Measurements from ENCODE around the gene HAPLN1.

HAPLN1 gene

DNA sequence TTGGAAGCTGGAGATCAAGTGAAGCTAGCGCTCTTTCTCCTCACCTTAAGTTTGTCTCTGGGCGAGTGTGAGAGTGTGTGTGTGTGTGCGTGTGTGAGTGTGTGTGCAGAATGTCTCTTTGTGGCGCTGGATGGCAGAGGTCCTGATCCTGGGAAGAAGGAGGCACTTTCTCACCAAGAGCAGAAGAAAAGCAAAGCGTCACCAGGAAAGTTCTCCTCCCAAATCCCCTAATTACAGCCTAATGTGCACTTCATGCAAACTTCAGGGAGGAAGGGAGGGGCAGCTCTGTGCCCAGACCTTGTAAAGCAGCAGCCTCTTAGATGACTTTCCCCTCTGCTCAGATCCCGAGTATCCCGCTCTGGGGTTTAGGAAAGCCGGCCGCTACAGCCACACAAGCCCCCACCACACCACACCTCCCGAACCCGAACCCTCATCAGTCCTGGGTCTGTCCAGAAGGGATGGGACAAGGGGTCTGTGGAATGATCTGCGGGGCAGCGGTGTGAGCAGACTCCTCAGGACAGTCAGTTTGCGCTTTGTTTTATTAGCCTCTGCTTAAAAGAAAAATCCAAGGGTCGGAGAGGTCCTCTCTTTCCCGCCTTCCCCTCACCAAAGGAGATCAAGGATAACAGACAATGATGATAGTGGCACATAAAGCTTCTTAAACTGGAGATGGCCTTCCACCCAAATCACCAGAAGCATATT lies at the start of gene HAPLN1:
Gene HAPLN1, minus strand, starts transcription at position 20 of the 702 bp plus-strand sequence. CDS start 47,332 bp downstream, outside the sequence.
- TF ChIP-seq TAF1 (IDR thresholded peaks at IDR 0.05; ENCODE audit: low read depth) = no peak
- no peak for TF ChIP-seq CEBPB (IDR thresholded peaks at IDR 0.05)
- TF ChIP-seq, protein P1, sequence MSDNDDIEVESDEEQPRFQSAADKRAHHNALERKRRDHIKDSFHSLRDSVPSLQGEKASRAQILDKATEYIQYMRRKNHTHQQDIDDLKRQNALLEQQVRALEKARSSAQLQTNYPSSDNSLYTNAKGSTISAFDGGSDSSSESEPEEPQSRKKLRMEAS (IDR thresholded peaks at IDR 0.05) = no peak
- TF ChIP-seq, protein P2, sequence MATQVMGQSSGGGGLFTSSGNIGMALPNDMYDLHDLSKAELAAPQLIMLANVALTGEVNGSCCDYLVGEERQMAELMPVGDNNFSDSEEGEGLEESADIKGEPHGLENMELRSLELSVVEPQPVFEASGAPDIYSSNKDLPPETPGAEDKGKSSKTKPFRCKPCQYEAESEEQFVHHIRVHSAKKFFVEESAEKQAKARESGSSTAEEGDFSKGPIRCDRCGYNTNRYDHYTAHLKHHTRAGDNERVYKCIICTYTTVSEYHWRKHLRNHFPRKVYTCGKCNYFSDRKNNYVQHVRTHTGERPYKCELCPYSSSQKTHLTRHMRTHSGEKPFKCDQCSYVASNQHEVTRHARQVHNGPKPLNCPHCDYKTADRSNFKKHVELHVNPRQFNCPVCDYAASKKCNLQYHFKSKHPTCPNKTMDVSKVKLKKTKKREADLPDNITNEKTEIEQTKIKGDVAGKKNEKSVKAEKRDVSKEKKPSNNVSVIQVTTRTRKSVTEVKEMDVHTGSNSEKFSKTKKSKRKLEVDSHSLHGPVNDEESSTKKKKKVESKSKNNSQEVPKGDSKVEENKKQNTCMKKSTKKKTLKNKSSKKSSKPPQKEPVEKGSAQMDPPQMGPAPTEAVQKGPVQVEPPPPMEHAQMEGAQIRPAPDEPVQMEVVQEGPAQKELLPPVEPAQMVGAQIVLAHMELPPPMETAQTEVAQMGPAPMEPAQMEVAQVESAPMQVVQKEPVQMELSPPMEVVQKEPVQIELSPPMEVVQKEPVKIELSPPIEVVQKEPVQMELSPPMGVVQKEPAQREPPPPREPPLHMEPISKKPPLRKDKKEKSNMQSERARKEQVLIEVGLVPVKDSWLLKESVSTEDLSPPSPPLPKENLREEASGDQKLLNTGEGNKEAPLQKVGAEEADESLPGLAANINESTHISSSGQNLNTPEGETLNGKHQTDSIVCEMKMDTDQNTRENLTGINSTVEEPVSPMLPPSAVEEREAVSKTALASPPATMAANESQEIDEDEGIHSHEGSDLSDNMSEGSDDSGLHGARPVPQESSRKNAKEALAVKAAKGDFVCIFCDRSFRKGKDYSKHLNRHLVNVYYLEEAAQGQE (IDR thresholded peaks at IDR 0.05; ENCODE audit: low read depth) = no peak
- no peak for TF ChIP-seq EGR1 (IDR thresholded peaks at IDR 0.05)
- no peak for TF ChIP-seq RAD21 (IDR thresholded peaks at IDR 0.05; ENCODE audit: low read depth)

DNA sequence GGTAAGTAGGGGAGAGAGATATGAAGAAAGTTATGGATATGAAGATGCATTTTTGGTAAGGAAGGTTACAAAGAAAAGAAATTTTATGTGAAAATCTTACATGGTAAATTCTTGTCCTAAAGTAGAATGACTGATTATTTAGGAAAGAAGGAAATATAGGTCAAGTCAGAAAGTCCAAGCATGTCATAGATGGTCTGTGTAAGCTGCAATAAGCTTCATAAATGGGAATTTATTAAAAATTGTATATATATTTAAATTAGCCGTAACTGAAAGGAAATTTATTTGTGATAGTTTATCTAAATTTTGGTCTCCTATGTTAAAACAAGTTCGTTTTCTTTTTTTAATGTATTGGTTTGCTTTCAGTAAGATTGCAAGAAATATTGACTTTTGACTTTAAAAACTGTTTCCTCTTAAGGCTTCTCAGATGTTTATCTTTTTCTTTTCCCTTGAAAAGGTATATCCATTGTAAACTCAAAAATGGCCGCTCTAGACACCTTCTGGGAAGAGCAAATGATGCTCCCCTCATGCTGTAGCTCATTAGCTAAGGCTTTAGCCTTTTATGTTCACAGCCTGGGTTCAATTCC lies 46.8 kb upstream of the HAPLN1 start:
- TF ChIP-seq, protein P2 (IDR thresholded peaks at IDR 0.05; ENCODE audit: low read depth) = no peak
- TF ChIP-seq TEAD4 (IDR thresholded peaks at IDR 0.05) (no peak), YY1 (IDR thresholded peaks at IDR 0.05; ENCODE audit: low read depth) (no peak), TCF12 (IDR thresholded peaks at IDR 0.05; ENCODE audit: low read depth) (no peak), NFIC (IDR thresholded peaks at IDR 0.05) (no peak), CREB1 (IDR thresholded peaks at IDR 0.05; ENCODE audit: low read depth) (no peak), RAD21 (IDR thresholded peaks at IDR 0.05; ENCODE audit: low read depth) (no peak), ZBTB7A (IDR thresholded peaks at IDR 0.05; ENCODE audit: low read depth) (no peak), FOXM1 (IDR thresholded peaks at IDR 0.05; ENCODE audit: borderline replicate concordance, low read depth) (no peak), CEBPB (IDR thresholded peaks at IDR 0.05) (no peak), TAF1 (IDR thresholded peaks at IDR 0.05; ENCODE audit: low read depth) (no peak), EGR1 (IDR thresholded peaks at IDR 0.05) (no peak), EP300 (IDR thresholded peaks at IDR 0.05; ENCODE audit: borderline replicate concordance) (no peak)
- TF ChIP-seq, protein P1 (IDR thresholded peaks at IDR 0.05) = no peak
- TF ChIP-seq, protein P3, sequence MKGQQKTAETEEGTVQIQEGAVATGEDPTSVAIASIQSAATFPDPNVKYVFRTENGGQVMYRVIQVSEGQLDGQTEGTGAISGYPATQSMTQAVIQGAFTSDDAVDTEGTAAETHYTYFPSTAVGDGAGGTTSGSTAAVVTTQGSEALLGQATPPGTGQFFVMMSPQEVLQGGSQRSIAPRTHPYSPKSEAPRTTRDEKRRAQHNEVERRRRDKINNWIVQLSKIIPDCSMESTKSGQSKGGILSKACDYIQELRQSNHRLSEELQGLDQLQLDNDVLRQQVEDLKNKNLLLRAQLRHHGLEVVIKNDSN (IDR thresholded peaks at IDR 0.05) = no peak

DNA sequence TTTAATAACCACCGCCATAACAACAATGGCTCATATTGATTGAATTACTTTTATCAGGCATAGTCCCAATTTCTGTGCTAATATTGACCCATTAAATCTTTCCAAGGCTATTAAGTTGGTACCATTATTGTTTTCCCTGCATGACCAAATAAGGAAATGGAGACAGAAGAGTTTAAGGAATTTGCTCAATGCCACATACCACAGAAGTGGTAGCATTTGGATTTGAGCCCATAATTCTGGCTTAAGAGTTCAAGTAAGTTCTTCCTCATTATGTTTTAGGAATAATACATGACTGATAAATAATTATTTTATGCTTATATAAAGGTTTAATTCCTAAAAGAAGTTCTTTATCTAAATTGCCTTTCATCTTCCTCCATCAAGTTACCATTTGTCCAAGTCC lies 43.4 kb upstream of the HAPLN1 start:
- TF ChIP-seq TEAD4 (IDR thresholded peaks at IDR 0.05) (no peak), YY1 (IDR thresholded peaks at IDR 0.05; ENCODE audit: low read depth) (no peak), RAD21 (IDR thresholded peaks at IDR 0.05; ENCODE audit: low read depth) (no peak), TAF1 (IDR thresholded peaks at IDR 0.05; ENCODE audit: low read depth) (no peak), TCF12 (IDR thresholded peaks at IDR 0.05; ENCODE audit: low read depth) (no peak)
- TF ChIP-seq, protein P1 (IDR thresholded peaks at IDR 0.05) = no peak
- TF ChIP-seq, protein P3 (IDR thresholded peaks at IDR 0.05) = no peak

DNA sequence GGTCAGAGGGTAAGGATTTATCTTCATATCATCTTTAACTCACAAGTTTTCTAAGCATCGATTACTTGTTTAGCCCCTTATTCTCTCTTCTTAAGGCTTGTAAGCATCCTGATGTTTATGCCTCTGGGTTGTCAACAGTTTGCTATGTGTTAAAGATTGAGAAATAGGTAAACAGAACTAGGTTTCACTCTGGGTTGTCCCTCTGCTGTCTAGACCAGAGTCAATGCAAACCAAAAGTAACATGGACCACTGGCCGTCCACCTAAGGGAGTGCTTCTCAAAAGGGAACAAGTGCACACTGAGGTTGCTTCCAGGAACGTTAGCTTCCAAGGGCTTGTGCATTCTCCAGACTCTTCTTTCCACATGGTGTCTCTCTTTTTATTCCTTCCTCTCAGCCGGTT lies 39.9 kb upstream of the HAPLN1 start:
- no peak for TF ChIP-seq FOXM1 (IDR thresholded peaks at IDR 0.05; ENCODE audit: borderline replicate concordance, low read depth)
- no peak for TF ChIP-seq RAD21 (IDR thresholded peaks at IDR 0.05; ENCODE audit: low read depth)
- no peak for TF ChIP-seq TEAD4 (IDR thresholded peaks at IDR 0.05)
- TF ChIP-seq CEBPB (IDR thresholded peaks at IDR 0.05) = no peak
- no peak for TF ChIP-seq TAF1 (IDR thresholded peaks at IDR 0.05; ENCODE audit: low read depth)
- TF ChIP-seq, protein P2 (IDR thresholded peaks at IDR 0.05; ENCODE audit: low read depth) = no peak
- TF ChIP-seq CREB1 (IDR thresholded peaks at IDR 0.05; ENCODE audit: low read depth) = no peak
- TF ChIP-seq TCF12 (IDR thresholded peaks at IDR 0.05; ENCODE audit: low read depth) = no peak
- TF ChIP-seq, protein P1 (IDR thresholded peaks at IDR 0.05) = no peak
- no peak for TF ChIP-seq EP300 (IDR thresholded peaks at IDR 0.05; ENCODE audit: borderline replicate concordance)
- TF ChIP-seq ZBTB7A (IDR thresholded peaks at IDR 0.05; ENCODE audit: low read depth) = no peak
- no peak for TF ChIP-seq NFIC (IDR thresholded peaks at IDR 0.05)

Data from Ishikawa (cell line).